Activated CD8-positive, alpha-beta memory T cell treated with anti-CD3 and anti-CD28 coated beads, Interleukin-2, amount 50 U/mL, for 1 hour (primary cell): Measurements from ENCODE around the gene ASPA.
"Not testable (repeated sequence)": the region's sequence is repeated elsewhere in the genome, so short reads cannot be mapped to it uniquely, and the experiment has no call there.

Experiments used
- DNase-seq: peaks from one replicate; pipeline ENCODE4 v3.0.0-alpha.2; 2020; ENCODE audit errors: extremely low read depth

Gene ASPA

DNA sequence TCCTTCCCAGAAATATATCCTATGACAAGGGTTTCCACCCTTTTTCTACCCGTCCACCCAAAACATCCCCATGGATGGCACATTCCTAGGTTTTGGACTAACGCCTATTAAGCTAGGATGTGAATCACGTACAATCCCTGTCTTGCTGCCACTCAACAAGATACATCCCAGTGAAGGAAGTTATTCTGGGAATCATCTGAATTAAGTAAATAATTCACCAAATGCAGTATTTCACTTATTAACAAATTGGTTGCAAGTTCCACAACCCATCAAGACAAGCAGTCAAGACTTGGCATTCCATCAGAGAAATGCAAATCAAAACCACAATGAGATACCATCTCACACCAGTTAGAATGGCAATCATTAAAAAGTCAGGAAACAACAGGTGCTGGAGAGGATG, 32.1 kb downstream of the ASPA start:
- DNase-seq: no peak

DNA sequence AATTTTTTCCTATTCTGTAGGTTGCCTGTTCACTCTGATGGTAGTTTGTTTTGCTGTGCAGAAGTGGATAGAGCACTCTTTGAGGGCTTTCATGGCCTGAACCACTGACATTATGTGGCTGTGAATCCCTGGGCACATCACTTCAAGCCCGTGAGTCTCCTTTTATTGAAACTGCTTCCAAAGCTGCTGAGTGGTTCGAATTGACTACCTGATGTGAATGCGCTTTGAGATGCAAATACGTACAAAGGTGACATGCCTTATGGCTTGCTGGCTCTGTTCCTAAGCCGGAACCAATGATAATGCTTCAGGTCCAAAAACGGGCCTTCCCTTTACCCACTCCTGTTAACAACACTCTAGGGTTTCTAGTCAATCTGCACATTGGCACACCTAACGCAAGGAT, 34.3 kb downstream of the ASPA start:
- DNase-seq: no peak

GRCh38 chr17:3511852-3512504, 36.2 kb downstream of the ASPA start:
- no peak for DNase-seq

DNA sequence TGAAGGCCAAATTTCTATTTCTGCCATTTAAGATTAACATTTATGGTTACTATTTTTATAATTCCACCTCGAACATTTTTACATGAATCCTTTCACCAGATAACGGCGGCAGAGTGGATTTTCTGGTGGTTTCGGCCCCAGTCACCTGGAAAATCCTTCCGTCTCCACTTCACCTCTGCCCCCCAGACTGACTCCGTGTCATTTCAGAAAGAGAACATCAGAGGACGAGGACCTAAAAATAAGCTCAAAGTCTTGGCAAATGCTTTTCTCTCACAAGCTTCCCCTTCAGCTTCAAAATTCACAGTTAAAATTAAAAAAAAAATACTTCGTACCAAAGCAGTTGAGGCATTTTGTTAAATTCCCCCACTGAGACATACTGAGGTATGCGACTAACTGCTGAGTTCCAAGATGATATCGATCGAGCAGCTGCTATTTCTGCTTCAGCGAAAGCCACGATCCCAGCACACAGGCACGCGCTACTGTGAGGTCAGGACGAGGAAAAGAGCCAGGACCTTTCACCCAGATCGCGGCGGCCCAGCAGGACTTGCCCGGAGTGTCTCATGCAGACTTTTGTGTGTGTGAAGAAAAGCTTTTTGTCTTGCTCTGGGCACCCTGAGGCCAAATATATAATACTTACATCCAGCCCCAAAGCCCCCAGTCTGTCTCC, 36.8 kb downstream of the ASPA start:
- DNase-seq: no peak

GRCh38 chr17:3513305-3514035, 37.7 kb downstream of the ASPA start:
- DNase-seq: no peak

GRCh38 chr17:3514167-3514566, 38.4 kb downstream of the ASPA start:
- not testable (repeated sequence) for DNase-seq

DNA sequence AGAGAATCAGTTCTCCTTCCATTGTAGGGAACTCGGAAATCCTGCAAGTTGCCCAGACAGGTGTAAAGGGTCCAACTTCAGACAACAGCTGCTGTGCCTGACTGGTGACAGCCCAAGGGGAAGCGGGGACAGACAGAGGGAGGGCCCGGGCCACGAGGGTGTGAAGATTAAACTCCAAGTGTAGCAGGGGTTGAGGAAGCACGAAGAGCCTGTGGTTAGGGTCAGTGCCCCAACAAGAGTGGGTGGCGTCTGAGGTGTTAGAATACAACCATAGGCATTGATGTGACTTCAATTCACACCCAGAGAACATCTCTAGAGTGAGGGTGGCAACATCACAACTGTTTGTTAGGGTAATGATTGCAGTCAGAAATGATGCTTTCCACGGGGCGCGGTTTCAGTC, 39.1 kb downstream of the ASPA start:
- no peak for DNase-seq

DNA sequence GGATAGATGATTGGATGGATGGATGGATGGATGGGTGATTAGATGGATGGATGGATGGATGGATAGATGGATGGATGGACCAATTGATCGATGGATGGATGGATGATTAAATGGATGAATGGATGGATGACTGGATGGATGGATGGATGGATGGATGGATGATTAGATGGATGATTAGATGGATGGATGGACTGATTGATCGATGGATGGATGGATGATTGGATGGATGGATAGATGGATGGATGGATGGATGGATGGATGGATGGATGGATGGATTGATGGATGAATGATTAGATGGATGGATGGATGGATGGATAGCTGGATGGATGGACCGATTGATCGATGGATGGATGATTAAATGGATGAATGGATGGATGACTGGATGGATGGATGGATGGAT, 43.7 kb downstream of the ASPA start:
- DNase-seq: not testable (repeated sequence)

DNA sequence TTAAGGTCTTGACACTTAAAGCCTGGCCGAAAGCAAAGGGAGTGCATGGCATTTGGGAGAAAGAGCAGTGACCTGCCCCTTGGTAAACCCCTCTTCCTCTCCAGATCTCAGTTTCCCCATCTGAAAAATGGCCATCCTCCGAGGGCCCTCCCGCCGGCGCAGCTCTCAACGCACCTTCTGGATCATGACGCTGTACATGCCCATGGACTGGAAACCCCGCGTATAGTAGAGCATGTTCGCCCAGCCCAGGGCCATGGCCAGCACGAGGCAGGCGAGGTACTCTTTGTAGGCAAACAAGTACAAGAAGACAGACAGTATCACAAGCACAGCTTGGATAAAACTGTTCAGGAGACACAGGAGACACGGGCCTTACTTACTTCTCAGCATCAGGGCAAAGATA, 48.2 kb downstream of the ASPA start:
- no peak for DNase-seq

- no peak for DNase-seq
Measured at GRCh38 chr17:3526491-3526890, 50.7 kb downstream of the ASPA start.

DNA sequence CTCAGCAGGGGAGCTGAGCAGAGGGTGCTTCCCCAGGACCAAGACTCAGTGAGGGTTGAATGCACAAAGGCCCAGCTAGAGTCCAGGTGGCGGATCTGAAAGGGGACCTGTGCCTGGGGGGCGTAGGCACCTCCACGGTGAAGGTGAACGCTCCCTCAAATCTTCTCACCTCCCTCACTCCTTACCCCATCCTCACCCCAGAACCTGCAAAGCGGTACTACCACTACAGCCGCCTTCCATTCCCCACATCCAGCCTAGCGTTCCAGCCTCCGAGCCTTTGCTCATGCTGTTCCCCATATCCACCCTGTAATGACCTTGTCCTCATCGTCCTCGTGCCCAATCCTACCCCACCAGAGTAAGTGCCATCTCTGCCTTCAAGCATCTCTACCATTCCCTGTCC, 51.2 kb downstream of the ASPA start:
- DNase-seq: no peak

DNA sequence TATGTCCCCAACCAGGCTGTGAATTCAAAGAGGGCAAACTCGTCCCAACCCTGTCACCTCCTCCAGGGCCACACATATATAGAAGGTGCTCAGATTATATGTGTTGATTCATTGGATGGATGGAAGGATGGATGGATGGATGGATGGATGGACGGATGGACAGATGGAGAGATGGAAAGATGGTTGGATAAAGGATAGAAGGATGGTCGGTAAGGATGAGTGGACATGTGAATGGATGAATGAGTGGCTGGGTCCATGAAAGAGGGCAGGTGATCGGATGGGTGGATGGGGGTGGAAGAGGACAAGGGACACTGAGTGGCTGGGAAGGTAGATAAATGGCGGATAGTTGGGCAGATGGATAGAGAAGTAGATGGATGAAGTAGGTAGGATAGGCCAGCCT, 51.7 kb downstream of the ASPA start:
- no peak for DNase-seq

GRCh38 chr17:3527896-3528295, 52.1 kb downstream of the ASPA start:
- DNase-seq: no peak

DNA sequence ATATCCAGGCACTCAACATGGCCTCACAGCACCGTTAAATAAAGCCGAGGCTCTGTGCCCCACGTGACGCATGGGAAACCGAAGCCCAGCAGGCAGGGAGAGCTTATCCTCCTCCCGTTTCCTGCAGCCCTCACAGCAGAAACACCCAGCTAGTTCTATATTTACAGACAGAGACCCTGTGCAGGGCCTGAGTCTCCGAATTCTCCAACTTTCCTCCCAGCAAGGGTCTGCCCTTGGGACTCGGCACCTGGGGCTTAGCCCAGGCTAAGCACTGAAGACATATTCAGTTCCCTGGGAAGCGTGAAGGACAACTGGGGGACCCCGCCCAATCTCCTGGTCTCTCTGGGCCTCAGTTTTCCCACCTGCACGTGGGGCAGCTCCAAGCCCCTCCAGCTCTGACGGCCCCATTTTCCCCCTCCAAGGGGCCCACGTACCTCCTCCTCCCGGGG, 52.6 kb downstream of the ASPA start:
- DNase-seq: no peak

DNA sequence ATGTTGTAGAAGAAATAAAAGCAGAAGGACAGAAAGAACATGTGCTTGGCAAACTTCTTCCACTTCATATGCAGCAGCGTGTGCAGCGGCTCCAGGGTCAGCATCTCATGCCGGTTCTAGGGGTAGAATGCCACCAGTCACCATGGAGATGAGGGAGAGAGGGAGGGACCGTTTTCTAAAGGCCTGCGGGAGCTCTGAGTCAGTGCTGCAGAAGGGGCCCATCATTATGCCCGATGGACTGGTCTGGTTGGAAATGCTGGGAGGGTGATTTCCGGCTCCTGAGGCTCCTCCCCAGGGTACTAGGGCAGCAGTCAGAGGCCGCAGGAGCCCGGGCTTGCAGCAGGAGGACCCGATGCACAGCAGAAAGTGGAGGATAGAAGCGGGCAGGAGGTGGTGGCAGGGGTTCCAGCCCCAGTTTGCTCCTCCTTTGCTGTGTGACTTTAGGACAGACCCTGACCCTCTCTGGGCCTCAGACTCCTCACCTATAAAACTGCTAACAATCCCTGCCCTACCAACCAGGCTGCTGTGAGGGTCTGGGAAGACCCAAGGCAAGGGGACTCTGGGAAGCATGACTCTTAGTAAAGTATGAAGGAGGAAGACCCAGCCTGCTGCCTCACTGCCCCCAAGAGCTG, 53.2 kb downstream of the ASPA start:
- no peak for DNase-seq

GRCh38 chr17:3529817-3530741, 54.3 kb downstream of the ASPA start:
- no peak for DNase-seq

DNA sequence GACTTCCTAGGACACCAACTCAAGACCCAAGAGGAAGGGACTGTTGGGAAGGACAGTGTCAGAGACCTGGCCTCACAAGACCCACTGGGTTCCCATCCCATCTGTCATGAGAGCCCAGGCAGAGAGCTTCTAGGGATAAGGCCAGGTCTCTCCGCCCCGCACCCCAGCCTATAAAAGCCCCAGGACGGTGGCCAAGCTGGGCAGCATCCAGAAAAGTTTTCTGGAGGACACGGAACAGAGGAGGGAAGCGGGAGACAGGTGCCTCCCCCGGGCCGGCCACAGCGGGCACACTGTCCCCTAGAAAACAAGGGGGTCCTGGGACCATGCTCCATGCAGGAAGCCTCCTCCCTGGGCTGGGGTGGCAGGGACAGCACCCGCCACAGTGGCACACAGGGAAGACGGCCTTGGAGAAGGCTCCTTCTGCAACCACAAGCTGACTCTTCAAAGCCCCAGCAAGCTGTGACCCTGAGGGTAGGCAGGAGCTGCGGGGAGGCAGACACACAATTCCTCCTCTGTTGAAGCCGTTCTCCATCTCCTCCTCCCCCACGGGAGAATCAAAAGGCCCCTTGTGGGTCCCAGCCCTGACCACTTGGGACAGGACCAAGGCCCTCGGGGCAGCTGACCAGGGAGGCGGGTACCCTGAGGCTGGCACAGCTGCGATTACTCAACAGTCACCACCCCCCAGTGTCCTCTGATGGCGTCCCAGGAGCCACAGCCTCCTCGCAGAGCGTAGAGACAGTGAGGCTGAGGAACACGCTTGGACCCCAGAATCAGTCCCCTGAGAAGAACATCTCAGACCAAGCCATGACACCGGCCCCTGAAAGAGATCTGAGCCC, 55.7 kb downstream of the ASPA start:
- DNase-seq: no peak

DNA sequence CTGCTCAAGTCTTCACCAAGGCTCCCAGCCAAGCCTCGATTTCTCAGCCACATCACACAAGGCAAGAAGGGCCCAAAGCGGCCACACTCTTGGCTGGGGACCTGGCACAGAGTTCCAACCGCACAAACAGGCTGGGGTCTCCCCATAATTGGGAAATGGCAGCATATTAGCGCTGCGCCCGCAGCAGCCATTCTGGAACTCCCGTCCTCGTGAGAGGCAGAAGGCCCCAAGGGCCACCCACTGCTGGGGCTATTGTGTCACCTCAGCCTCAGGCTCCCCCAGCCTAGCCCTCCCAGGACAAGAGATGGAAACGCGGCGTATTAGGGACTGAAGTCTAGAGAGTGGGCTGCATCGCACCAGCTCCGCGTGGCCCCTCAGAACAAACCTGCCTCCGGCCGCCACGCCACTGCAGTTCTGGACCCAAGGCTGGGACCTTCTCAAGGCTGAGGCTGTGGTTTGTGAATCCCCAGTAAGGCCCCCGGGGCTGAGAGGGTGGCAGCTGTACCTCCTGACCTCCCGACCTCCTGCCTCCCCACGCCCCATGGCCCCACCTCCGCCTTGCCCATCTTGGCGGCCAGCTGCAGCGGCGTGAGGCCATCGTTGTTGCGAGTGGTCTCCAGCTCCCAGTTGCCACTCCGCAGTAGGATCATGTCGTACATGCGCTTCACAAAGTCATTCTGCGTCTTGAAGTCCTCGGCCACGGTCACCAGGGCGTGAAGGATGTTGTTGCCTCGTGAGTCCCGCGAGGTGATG, 56.5 kb downstream of the ASPA start:
- no peak for DNase-seq

- no peak for DNase-seq
Measured at GRCh38 chr17:3532859-3533142, 57.0 kb downstream of the ASPA start.

DNA sequence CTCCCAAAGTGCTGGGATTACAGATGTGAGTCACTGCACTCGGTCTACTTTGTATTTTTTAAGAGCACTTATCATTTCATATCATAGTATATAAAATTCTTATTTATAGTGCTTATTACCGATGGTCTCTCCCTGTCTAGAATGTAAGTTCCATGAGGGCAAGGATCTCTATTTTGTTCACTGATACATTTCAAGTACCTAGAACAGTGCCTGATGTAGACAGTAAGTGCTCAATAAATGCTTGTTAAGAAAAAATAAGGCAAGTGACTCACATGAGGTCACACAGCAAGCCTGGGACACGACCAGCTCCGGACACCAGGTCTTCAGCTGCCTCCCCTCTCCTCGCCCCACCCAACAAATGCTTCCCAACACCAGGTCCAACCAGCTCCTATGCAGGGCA, 58.0 kb downstream of the ASPA start:
- no peak for DNase-seq
